HG03060 (cell line): ENCODE results near the gene MTMR3.

Experiments used
- ATAC-seq: cut with Tn5 transposase; IDR thresholded peaks from one replicate; pipeline ENCODE4 v1.9.1; 2021; ENCODE audit warnings: low read depth, moderate number of reproducible peaks; ENCODE audit not compliant: unreplicated experiment

MTMR3 gene

DNA sequence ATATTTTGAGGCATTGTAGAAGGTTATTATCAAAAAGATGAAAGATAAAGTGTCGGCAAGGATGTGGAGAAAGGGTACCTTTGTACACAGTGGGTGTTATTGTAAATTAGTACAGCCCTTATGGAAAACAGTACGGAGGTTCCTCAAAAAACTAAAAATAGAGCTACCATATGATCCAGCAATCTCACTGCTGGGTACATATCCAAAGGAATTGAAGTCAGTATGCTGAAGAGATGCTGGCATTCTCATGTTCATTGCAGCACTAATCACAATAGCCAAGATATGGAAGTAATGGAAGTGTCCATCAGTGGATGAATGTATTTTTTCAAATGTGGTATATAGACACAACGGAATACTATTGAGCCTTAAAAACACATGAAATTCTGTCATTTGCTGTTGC, 15.1 kb upstream of the MTMR3 start:
- ATAC-seq = no peak

DNA sequence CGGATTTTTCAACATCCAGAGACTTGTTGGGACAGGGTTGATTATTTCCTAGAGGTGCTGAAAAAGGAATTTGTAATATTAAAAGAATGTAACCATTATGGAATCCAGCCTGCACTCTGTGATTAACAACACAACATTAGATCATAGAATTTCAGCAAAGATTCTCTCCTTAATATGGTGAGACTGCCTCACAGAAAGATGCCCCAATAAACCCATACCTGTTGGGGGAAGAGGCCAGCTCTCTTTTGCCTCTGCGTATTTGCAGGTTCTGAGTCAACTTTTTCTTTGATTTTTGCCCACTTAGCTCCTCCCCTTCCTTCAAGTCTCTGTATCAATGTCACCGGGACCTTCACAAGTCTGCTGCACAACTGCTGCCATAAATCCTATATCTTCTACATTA, 12.4 kb upstream of the MTMR3 start:
- ATAC-seq = no peak

DNA sequence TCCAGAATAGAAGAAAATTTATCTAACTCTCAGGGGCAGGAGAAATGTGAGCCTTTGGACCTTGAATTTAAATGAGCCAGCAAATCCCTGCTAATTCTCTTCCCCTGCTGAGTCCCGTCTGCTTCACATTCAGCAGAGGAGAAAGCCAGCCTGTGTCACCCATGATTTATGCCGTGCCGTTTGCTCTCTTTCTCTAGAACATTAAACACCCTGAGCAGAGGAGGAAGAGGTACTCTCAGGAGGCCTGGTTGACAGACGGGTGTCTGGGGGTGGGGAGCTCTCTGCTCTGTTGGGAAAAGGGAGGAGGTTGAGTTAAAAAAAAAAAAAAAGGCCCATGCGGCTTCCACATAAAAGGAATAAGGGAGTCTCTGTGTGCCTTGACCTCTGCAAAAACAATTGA, 11.3 kb upstream of the MTMR3 start:
- no peak for ATAC-seq

DNA sequence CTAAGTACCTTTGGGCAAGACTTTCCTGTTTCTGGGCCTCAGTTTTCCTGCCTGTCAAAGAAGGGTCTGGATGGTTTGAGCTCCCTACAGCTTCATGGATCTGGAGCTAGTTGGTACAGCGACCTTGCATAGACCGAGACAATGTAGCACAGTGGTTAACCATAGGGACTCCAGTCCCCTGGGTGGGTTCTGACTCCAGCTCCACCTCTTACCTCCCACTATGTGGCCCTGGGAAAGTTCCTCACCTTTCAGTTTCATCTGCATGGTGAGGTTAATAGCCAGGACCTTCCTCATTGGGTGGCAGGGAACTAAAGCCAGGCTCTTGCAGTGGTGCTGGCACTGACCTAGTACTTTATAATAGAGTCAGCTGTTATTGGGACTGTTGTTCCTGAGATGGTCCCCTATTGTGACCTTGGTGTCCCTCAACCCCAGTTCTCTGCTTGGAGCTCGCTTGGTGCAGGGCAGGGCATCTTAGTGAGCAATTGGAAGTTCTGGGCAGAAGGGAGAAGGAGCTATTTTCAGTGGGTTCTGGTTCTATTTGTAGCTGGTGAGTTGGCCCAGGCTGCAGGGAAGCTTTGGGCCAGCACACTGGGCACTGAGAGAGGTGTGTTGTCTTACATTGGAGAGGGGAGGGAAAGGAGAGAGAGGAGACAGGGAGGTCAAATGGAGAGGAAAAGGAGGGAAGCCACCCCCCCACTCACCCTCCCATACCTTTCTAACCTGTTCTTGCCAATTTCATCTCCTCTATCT, 10.7 kb upstream of the MTMR3 start:
- ATAC-seq = no peak

DNA sequence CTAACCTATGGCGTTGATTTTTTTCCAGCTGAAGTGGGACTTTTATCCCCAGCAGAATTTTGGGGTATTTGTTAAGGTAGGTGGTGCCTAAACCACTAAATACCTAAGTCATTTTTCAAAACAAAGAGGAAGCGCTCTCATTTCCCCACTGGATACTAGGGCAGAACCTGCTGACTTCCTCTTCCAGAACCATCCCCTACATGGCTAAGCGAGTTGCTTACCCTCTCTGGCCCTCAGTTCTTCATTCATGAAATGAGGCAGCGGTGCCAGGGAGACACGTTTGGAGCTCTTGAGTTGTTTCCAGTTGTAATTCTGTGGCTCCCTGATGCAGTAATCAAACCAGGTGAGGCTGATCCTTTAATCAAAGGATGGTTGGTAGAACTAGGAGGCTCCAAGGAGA, 10.0 kb upstream of the MTMR3 start:
- no peak for ATAC-seq

DNA sequence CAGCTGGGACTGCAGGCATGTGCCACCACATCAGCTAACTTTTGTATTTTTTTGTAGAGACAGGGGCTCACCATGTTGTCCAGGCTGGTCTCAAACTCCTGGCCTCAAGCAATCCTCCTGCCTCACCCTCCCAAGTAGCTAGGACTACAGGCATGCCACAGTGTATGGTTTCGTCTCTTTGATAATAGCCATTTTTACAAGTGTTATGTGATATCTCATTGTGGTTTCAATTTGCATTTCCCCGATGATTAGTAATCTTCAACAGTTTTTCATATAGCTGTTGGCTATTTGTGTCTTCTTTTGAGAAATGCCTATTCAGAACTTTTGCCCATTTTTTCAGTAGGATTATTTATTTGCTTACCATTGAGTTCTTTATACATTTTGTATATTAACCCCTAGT, 9.0 kb upstream of the MTMR3 start:
- ATAC-seq = no peak

DNA sequence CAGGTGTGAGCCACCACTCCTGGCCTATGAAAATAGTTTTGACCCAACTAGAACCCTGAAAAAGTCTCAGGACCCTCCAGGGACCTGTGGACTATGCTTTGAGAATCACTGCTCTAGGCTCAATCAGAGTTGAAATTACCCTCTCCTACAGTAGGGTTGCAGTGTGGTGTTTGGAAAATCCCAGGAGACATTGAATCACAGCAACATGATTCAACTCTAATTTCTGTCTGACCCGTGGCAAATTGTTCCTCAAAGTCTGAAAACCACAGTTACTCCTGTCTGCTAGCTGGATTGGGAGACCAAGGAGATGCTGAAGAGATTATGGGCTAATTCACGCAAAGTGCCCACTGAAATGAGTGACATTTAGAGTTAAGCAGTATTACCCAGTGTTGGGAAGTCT, 5.4 kb upstream of the MTMR3 start:
- no peak for ATAC-seq

DNA sequence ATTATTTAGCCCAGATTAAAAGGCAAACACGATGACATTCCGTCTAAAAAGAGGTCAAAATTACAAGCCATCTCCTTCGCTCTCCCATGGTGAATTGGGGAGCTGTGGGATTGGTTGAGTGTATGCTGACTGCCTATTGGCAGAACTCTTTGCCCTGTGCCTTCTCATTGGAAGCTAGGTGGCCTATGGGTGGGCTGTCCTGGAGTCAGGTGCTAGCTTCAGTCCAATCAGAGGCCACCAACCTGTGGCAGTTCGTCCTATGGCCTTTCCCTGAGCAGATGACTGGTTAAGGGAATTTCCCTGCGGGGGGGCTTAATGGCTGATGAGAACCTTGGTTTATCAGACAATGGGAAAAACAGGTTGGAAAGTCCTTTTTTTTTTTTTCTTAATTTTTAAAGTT, 3.2 kb upstream of the MTMR3 start:
- no peak for ATAC-seq

DNA sequence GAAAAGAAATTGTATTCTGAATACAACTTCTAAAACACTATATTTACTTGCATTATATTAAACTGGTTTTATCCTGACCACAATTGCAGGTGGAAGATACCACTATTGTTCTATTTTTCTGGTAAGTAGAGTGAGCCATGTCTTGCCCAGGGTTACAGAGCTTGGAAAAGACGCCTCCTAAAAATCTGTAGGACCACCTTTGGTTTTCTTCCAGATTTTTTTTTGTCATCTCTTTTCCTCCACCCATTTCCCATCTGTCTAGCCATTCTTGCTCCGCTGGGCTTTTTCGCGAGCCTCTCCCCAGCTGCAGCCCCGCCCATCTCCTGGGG, 294 bp upstream of the MTMR3 start:
- no peak for ATAC-seq

DNA sequence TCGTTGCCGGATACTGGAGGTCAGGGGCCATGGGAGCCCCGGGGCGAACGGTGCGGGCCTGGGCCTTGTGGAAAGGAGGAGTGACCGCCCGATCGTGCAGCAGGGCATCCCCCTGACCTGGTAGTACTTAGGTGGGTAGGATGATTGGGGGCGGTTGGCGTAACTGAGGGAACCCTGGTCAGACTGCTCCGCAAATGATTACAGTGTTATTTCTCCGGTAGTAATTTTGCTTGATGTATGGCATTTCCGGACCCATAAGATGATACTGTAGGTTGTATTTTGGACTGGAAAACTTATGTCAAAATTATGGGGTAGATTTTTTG, 762 bp downstream of the MTMR3 start:
- ATAC-seq = no peak

DNA sequence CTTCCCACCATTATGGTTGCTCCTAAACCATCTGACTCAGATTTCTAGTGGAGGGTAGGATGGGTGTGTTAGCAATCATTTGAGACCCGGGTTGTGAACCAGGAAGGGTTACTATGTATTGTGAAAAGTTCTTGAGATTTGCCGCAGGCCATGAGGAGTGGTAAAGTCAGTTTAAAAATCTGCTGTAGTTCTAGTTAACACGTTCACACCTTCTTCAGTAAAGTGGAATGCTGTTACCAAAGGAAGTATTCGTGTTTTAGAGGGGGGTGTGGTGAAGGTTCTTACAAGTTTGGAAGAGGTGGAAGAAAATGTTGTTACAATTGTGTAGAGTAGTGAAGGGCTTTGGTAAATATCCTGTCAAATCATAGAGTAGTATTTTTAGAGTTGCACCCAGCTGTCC, 2.6 kb downstream of the MTMR3 start:
- ATAC-seq = no peak

DNA sequence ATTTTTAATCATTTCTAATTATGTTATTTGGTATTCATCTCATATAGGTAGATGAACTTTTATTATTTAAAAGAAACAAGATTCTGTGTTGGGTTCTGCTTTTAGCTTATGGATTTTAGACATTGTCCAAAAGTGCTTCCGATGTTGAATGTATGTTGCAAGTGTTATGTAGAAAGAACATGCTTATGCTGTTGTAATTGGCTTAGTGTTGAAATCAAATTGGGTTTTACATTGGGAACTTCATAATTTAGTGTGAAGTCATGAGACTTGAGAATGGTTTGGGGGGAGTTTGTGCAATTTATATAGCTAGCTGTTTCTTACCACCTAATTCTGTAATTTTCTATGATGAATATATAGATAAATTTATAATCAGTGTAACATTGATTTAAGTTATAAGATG, 3.6 kb downstream of the MTMR3 start:
- ATAC-seq = no peak

DNA sequence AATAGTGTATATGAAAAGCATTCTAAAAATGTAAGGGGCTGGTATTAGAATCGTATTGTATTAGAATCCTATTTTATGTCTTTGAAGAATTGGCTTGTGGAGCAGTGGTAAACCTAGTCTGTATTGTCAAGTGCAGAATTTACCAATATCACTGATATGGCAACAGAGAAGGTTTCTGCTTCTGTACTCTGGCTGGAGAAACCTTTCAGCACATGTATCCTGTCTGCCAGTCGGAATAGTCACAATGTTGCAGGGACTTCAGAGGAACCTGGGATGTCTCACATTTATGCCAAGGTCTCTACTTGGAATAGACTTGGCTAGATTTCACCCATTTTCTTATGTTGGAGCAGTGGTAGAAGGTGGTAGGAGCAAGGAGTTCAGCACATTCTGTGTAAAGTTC, 4.4 kb downstream of the MTMR3 start:
- ATAC-seq = no peak

DNA sequence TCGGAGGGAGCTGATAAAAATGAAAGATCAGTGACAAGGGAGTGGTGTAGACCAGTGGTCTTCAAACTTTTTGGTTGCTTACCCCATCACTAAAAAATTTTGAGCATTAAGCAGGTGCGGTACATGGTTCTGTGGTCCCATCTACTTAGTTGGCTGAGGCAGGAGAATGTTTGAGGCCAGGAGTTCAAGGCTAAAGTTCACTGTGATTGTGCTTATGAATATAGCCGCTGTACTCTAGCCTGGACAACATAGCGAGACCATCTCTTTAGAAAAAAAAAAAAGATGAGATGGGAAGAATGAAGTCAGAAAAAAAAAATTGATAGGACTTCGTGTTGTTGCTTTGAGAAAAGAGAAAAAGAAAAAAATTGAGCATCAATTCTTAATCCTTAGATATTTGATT, 7.8 kb downstream of the MTMR3 start:
- no peak for ATAC-seq

DNA sequence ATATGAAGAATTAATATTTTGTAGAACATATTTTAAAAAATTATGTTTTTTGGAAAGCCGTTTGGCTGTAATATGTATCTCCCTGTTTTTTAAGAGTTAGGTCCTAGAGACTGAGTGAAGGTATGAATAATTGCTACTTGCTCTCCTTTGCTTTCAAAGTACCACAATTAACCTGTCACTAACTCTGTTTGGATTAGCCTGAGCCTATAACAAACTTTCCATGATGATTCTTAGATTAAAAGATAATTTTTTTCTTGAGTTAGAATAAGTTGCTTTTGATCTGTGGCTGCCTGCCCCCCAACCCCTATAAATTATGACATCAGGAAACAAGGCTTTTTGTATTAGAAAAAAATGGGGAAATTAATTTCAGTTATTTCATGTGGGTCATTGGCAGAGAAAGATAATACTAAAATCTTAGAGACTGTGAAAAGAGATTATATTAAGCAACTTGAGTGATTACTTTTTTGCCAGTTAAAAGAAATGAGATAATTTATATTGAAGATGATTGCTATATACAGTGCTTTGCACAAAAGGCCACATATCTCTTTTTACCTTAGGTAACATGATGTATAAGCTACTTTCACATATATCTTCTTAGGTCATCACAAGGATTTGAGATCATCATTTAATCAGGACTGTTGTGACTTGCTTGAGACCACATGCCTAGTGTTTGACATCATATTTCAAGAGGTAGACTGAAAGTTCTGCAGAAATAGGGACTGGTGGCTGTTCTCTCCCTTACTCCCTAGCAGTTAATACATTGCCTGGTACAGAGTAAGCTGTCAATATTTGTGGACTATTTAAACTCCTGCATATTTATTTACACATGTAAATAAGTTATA, 9.6 kb downstream of the MTMR3 start:
- ATAC-seq = no peak

DNA sequence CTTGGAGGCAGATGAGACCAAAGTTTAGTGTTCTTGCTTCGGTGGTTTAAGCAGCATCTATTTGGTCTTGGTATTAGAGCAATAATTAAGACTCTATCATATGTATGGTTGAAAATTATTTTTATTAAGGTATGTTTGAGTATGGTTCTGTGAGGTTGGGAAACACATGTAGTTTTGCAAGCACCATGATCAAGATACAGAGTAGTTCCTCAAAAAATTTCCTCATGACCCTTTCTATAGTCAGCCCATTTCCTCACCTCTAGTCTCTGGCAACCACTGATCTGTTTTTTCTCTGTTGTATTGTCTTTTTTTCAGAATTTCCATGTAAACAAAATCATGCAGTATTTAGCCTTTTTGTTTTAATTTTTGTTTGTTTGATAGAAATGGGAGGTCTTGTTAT, 18.4 kb downstream of the MTMR3 start:
- ATAC-seq = no peak

DNA sequence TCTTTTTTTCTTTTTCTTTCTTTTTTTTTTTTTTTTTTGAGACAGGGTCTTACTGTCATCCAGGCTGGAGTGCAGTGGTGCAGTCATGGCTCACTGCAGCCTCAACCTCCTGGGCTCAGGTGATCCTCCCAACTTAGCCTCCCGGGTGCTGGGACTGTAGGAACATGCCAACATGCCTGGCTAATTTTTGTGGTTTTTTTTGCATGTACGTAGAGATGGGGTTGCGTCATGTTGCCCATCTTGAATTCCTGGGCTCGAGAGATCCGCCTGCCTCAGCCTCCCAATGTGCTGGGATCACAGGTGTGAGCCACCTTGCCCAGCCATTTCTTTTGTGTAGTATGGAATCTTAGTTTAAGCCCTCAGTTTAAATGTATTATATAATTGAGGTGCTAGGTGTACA, 20.4 kb downstream of the MTMR3 start:
- no peak for ATAC-seq

DNA sequence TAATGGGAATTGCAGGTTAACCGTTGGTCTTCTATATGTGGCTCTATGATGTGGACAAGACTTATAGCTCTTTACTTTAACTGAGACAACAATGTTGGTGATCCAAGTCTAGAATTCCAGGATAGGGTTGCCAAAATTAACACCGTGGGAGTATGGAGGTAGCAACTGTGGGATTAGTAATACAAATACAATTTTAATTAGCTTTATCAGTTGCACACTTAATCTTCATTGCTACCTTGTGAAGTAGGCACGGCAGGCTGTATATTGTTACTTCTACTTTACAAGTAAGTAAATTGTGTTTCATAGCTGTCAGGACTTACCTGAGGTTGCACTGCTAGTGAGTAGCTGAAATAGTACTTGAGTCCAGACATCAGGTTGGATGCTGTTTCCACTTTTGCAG, 21.0 kb downstream of the MTMR3 start:
- no peak for ATAC-seq

DNA sequence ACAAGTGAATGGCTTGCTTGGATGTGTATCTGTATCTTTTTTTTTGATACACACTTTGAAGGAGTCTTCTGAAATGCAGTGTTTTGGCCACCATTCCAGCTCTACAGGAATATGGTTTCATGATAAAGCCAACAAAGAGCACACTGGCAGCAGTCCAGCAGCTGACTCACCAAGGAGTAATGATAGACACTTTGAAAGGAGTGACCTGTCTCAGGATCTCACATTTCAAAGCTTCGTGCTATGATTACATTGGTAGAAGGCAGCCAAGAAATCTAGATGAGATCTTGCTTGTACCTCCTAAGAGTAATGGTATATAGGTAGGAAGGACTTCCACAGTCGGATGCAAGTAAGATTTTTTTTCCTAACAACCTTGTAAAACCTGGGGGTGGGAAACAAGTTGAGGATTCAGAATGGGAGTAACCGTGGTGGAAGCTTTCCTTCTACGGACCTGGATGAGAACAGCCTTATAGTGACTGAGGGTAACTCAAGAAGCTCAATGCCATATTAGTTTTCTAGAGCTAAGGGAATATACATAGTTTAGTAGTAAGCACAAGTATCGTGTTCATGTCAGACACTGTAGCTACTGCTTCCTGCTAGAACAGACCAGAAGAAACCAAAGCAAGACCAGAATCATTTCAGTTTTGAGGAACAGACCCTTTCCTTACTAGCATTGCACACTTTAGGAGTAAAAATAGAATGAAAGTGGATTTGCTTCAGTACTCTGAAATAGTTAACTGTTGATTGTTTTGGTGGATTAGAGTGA, 25.0 kb downstream of the MTMR3 start:
- no peak for ATAC-seq

DNA sequence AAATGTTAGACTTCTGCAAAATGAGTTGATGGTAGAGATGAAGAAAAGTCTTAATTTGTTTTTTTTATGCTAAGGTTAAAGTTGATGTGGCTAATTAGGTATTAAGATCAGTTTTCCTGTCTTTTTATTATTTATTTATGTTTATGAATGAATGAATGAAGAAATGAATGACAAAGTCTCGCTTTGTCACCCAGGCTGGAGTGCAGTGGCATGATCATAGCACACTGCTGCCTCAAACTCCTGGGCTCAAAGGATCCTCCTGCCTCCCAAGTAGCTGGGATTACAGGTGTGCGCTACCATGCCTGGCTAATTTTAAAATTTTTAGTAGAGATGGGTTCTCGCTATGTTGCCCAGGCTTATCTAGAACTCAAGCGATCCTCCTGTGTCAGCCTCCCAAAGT, 29.2 kb downstream of the MTMR3 start:
- no peak for ATAC-seq

DNA sequence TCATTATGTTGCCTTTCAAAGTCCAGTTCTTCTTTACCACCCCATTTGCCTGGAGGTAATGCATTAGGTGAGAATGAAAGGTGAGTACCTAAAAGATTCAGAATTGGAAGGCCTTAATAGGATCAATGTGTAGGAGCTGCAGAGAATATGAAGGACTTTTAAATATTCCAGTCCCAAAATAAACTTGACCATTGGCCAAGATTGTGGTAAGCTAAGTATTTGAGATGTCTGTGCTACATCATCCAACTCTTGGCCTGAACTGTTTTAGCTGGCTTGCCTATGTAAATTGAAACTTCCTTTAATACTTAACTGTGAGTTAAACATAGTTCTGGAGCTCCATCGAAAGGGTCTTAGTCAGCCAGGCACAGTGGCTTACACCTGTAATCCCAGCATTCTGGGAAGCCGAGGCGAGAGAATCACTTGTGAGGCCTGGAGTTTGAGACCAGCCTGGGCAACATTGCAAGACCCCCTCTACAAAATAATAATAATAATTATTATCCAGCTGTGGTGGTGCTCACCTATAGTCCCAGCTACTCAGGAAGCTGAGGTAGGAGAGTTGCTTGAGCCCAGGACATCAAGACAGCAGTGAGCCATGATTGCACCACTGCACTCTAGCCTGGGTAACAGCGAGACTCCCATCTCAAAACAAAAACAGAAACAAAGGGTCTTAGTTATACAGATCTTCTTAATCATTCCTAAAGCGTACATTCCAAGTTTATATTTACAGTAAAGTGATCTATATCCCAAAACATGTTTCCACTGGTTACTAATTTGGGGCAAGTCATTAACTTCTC, 29.8 kb downstream of the MTMR3 start:
- no peak for ATAC-seq
